H54 (cell line): ENCODE measurements around the gene P2RY10.

Experiments
- DNase-seq: peaks from one replicate; pipeline ENCODE4 v3.0.0; 2011; ENCODE audit warnings: low spot score, mixed read lengths; ENCODE audit not compliant: insufficient read length
- FAIRE-seq: peaks from 3 replicates; lab custom pipeline; 2011; peaks lifted over from hg19 to GRCh38; lab: Jason Lieb, UNC
- POLR2A ChIP-seq: IDR thresholded peaks from 2 replicates; pipeline ENCODE4 v1.6.1; 2011; ENCODE audit warnings: low read depth, mild to moderate bottlenecking, low read length

Gene P2RY10

DNA sequence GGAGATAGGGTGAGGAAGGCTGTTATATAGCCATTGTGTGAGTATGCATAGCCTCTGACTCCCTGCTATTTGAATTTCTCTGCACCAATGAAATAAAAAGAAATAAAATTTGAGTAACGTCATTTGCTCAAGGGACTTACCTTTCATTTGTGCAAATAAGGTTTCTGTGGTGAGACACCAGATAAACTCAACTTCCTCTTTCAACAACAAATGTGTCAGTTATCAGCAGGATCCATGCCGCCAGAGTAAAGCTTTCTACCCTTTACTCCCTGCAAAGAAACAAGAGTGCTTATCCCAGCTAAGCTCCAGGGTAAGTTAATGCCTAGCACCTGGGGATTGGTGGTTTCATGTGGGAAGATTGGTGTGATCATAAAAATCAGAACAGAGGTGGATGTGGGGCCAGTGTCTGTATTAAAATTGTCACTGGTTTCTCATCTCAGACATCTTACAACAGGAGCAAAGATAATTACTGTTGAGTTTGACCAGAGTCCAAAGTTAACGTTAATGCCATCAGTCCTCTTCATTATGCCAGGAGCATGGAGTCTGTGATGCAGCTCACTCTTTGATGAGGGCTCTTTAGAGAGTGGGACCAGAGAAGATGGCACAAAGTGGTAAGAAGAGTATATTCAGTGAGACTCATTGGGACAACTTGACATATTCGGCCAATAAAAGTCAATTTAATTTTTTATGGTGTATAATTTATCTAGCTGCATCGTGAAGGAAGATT, at the start of gene P2RY10:
Gene P2RY10, plus strand, starts transcription at position 206 of the 727 bp plus-strand sequence. CDS start 15,130 bp downstream, outside the sequence.
- FAIRE-seq (no peak), DNase-seq (no peak)
- TF ChIP-seq POLR2A, result no peak

DNA sequence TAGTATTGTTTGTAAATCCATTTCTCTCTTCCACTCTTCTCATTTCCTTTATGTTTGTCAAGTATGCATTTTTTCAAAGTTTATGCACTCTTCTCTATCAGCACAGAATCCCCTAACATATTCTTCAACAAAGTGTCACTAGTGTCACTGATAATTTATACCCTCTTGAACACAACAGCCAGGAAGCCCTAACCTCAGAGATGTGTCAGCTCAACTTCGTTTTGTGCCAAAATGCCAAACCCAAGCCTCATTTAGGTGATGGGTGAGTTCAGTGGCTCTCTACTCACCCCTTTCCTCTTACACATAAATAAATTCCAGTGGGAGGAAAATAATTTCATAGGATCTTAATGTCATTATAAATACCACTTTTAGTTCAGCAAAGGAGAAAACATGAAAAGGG, 22.4 kb upstream of the P2RY10 start:
- no peak for TF ChIP-seq POLR2A
- DNase-seq, result no peak
- FAIRE-seq, result no peak

GRCh38 chrX:78923198-78924015, 21.8 kb upstream of the P2RY10 start:
- no peak for DNase-seq
- TF ChIP-seq POLR2A, result no peak
- FAIRE-seq, result no peak

DNA sequence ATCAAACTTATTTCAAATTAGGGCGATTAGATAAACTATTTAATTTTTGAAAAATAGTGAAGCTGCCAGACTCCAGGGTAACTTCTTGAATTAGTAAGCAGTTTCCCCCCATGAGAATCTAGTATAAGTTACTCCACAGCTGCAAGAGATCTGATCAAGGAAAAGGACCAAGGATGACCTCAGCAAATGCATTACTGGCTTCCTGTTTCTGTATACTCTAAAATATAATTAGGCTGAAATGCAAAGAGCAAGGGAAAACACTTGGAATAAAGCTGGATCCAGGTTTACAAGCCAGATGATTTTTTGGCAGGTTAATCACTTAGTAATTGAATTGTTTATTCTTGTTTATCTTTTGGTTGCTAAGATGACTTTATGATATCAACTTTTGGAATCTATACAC, 13.4 kb upstream of the P2RY10 start:
- DNase-seq (no peak), FAIRE-seq (no peak)
- no peak for TF ChIP-seq POLR2A

DNA sequence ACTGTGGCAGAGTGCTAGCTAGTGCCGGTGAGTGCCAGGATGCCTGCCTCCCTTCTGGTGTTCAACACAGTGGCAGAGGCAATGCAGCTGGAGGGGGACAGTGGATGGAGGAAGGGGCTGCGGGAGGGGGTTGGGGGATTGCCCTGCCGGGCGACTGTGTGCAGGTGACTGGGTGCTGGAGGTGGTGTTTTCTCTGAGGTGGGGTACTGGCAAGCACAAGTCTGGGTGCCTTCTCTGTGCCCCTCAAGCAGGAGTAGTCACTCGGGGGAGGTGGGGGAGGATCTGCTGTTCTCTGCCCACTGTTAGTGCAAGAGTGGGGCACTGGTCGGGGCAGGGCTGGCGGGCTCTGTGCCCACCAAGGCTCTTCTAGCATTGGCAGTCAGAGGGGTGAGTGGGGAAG, 10.3 kb upstream of the P2RY10 start:
- DNase-seq, result no peak
- FAIRE-seq, result no peak

DNA sequence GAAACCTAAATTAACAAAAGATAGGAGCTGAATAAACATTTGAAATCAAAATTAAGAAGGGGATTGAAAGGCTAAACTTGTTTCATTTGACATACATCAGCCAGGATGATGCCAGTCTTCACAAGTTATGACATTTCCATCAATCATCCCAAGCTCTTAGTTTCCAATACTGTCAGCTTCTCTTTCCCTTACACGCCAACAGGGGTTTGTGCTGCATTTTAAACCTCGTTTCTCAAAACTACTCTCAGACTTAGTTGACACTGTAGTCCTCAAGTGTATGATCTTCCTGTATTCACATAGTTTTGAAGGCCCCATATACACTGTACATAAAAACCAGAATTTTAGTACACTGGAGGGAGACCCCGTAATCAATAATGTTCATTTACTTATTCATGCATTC, 840 bp upstream of the P2RY10 start:
- DNase-seq, result no peak
- no peak for FAIRE-seq
- TF ChIP-seq POLR2A, result no peak

More for the DNA sequence above, 10.3 kb upstream of the P2RY10 start:
- TF ChIP-seq POLR2A, result no peak

DNA sequence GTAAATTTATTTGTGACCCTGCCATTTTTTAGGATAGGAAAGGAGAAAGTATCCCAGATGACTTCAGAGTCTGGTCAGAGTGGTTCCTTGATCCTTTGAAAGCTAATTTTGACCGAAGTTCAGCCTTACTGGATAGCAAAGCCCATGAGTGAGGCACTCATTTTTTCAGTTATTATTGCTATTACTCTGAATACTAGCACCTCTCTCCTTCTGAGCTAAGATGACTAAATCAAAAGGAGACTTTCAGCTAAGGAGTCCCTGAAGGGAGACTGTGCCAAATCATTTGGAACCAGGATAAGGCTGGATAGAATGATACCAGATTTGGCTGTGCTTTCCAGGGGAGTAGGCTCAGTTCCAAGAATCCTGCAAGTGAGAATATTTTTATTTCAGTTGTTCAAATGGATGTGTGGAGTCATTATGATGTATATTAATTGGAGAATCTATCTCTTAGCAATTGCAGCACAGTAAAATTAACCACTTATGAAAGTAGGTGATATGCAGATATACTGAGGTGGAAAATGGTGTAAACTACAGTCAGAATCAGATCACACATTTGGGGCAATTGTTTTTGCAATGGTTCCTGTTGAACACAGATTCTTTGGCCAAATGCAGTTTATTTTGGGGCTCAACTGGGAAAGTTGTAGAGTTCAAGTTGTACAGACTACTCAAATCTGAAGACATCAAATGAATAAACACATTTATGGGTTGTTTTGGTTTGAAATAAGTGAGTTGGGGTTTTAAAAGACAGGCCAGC, 1.2 kb downstream of the P2RY10 start:
- FAIRE-seq, result no peak
- TF ChIP-seq POLR2A, result no peak
- DNase-seq, result no peak

- DNase-seq (no peak), FAIRE-seq (no peak)
- TF ChIP-seq POLR2A, result no peak
These were observed 5.0 kb downstream of the P2RY10 start for GRCh38 chrX:78950009-78950835.

DNA sequence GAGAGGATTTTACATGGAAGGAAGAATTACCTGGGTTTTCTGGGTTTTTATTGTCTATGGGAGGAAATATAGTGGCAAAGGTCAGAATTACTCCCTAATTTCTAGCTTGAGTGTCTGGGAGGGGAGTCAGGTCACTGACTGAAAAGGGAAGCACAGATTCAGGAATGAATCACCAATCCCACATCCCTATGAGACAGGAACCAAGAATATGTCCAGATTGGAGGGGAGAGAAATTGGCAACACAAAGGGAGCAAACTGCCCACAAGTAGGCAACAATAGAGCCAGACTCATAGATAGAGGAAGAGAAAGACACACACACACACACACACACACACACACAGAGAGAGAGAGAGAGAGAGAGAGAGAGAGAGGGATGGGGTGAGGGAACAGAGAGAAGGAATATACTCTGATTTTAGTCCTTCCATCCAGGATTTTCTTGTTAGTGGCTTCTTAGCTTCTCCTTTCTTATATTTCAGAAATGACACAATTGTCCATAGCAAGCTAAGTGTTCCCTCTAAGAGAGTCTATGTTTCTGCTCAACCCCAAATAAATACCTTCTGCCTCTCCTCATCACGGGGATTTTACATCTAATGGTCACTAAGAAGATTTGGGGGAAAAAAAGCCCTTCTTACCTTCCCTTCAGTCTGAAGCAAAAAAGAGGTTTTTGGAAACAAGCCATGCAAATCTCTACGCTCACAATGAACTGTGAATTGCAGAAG, 12.0 kb downstream of the P2RY10 start:
- no peak for DNase-seq
- no peak for FAIRE-seq
- TF ChIP-seq POLR2A, result no peak

DNA sequence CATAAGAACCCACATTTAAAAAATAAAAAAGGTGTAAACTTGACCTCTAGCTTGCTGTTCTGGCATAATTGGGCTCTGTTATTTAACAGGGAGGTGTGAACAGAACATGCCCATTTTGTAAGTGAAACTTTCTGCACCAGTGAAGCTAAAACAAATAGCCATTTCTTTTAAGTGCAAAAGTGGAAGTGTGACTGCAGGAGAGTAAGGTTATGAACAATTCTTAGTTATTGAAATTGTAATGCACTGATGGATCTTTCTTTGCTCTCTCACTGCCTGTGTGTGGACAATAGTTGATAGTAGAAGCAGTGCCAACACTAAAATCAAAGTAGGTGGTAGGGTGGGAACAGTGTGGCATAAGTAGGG, 12.6 kb downstream of the P2RY10 start:
- no peak for TF ChIP-seq POLR2A
- DNase-seq (no peak), FAIRE-seq (no peak)

- DNase-seq (no peak), FAIRE-seq (no peak)
- TF ChIP-seq POLR2A, result no peak
These were observed 13.4 kb downstream of the P2RY10 start for GRCh38 chrX:78958419-78959116.

- FAIRE-seq, result no peak
- no peak for DNase-seq
- no peak for TF ChIP-seq POLR2A
These were observed 15.7 kb downstream of the P2RY10 start for GRCh38 chrX:78960888-78961287.
